Activated T-helper 1 cell treated with anti-CD3 and anti-CD28 coated beads, Interleukin-12 subunit alpha, Interleukin-12 subunit beta, Interleukin-2, Interleukin-4 antibody, amounts not matched to agents 30 ng/mL and 10 ng/mL and 1 ng/mL, durations not matched to agents 14 hours and 24 hours and 36 hours (primary cell): ENCODE results near the gene PPP2R3C. TPM values are rescaled to one million over a fixed set of nuclear protein-coding genes. Genes with fewer than 3 reads are reported as not detected.
A peak's percentile ranks its signal among the peaks of the same experiment; 100 is the strongest.
"Not testable (repeated sequence)": the region's sequence is repeated elsewhere in the genome, so short reads cannot be mapped to it uniquely, and the experiment has no call there.

Experiments
- DNase-seq: peaks from one replicate; pipeline ENCODE4 v3.0.0; 2021; ENCODE audit warnings: low spot score
- H3K27ac Mint-ChIP-seq: one replicate; pipeline ENCODE4 v1.8.0; 2021; ENCODE audit warnings: mild to moderate bottlenecking, mixed read lengths
- H3K27me3 Mint-ChIP-seq: one replicate; pipeline ENCODE4 v1.8.0; 2022; ENCODE audit warnings: mild to moderate bottlenecking, moderate library complexity, mixed read lengths; ENCODE audit not compliant: insufficient read depth
- H3K36me3 Mint-ChIP-seq: one replicate; pipeline ENCODE4 v1.8.0; 2021; ENCODE audit warnings: low read depth, mixed read lengths
- H3K4me1 Mint-ChIP-seq: one replicate; pipeline ENCODE4 v1.8.0; 2021; ENCODE audit warnings: low read depth, mixed read lengths
- H3K4me3 Mint-ChIP-seq: one replicate; pipeline ENCODE4 v1.8.0; 2021; ENCODE audit warnings: mild to moderate bottlenecking, moderate library complexity, mixed read lengths
- H3K9me3 Mint-ChIP-seq: one replicate; pipeline ENCODE4 v1.8.0; 2021; ENCODE audit warnings: mixed read lengths
- intact Hi-C: fragments of 100-400 bp; cut with micrococcal nuclease; formaldehyde crosslinking; loops from one replicate; pipeline ENCODE4 v1.15.1; 2024
- total RNA-seq: library from RNA; stranded (reverse); gene quantifications from 2 replicates; pipeline ENCODE4 v1.2.3, GENCODE V29; 2022

The PPP2R3C gene
- total RNA-seq: 48.2 and 52.4 TPM in 2 replicates

DNA sequence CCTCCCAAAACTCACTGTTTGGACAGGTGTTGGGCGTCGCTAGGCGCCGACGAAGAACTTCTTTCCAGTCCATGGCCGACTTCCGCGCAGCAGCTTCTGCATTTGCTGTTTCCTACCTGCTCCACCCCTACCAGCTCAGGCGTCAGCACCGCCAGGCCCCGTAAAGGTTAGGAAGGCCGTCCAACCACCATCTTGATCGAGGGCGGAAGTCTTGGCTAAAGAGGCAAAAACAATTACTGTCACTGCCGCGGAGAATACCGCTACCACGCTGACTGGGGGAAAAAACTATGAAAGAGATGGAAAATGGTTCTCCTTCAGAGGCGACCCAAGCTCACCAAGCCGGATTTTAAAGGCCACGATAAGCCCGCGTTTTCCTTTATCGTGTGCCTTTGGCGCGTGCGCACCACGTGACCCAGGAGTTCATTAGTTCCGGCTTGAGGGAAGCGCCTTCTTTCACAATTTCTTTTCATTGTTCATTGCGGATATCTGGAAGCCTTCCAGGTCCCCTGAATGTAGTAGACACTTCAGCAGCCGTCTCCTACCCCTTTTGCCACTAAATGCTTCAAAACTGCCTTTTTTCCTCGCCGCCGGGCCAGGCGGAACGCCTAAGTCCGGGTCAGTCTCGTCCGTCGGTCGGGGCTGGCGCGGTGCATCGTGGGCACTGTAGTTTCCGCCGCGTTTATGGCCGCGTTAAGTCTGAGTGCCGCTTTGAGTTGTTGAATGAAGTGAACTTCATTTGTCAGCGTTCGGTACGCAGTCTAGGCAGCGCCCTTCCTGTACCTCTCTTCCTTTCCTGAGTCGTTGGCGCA is at the start of gene PPP2R3C, which contains the start of gene PRORP:
TSS of gene PPP2R3C (minus strand) at position 104 of the 809 bp plus-strand sequence. CDS start at position 73, 31 bp downstream.
TSS of gene PRORP (plus strand) at position 666 of the 809 bp plus-strand sequence. CDS start 694 bp downstream, outside the sequence.
- Mint-ChIP-seq H3K9me3 (no peaks in the 10 kb centered on the region), H3K27me3 (no peaks in the 10 kb centered on the region), H3K36me3 (peaks cover 31% of the 10 kb centered on the region), H3K27ac (peak within 1 kb of the TSS; percentile 100), H3K4me3 (peak within 1 kb of the TSS; percentile 97), H3K4me1 (peaks cover 61% of the 10 kb centered on the region)
- intact Hi-C loops: loop anchor here (1.0 to 10.0 kb wide), 15 partner anchors 19 to 1203 kb away; partner anchors contain the start of genes BRMS1L, FAM177A1, INSM2 and MBIP
- peak; percentile 88 for DNase-seq

DNA sequence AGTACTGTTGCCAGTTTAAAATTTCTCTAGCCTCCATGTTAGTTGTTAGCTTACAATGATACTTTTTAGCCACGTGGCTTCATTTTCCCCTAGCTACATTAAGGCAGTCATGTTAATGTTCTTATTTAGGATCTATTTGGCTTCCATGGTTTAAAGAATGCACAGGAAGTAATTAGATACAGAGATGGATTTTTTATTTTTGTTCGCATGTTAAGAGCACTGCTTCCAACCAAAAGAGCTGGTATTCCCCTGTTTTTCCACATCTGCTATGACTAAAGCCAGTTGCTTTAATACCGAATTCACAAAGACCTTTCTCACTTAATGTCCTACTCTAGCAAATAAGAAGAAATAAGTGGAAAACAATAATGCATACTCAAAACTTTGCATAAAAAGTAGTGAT is 45.7 kb upstream of the PPP2R3C start:
- no peak for DNase-seq
- Mint-ChIP-seq H3K36me3 (peaks cover 33% of the 10 kb centered on the region), H3K9me3 (no peaks in the 10 kb centered on the region), H3K27me3 (no peaks in the 10 kb centered on the region), H3K4me3 (no peak overlapping the region), H3K4me1 (peaks cover 15% of the 10 kb centered on the region), H3K27ac (no peak overlapping the region)
- intact Hi-C loops: no loop called here

DNA sequence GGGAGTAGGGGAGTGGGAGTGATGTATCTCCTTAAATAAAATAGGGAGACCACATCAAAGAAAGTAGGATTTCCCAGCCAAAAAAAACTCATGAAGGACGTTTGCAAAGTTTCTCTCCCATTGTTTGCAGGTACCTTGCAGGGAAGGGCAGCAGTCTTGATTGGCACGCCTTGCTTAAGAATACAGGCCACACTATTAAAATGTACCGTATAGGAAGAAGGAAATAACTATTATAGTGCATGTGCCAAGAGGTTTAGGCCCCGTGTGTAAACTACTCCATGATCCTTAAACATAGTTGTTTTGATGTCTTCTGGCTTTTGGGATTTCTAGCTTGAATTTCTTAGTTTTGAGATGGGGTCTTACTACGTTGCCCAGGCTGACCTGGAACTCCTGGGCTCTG is 43.1 kb upstream of the PPP2R3C start:
- intact Hi-C loops: loop anchor here (5.0 kb wide), 1 partner anchor 152 kb away; no protein-coding TSS in a partner anchor
- Mint-ChIP-seq H3K27ac (no peak overlapping the region), H3K36me3 (peaks cover 20% of the 10 kb centered on the region), H3K27me3 (no peaks in the 10 kb centered on the region), H3K9me3 (no peaks in the 10 kb centered on the region), H3K4me1 (peaks cover 41% of the 10 kb centered on the region), H3K4me3 (no peak overlapping the region)
- DNase-seq: no peak

DNA sequence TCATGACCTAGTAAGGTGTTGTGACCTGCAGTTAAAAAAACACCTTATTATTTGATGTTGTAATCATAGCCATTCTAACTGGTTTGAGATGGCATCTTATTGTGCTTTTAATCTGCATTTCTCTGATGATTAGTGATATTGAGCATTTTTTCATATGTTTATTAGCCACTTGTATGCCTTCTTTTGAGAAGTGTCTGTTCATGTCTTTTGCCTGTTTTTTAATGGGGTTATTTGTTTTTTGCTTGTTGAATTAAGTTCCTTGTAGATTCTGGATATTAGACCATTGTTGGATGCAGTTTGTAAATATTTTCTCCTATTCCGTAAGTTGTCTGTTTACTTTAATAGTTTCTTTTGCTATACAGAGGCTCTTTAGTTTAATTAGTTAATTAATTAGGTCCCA is 41.6 kb upstream of the PPP2R3C start:
- Mint-ChIP-seq H3K36me3 (peaks cover 21% of the 10 kb centered on the region), H3K9me3 (no peaks in the 10 kb centered on the region), H3K27me3 (no peaks in the 10 kb centered on the region), H3K27ac (no peak overlapping the region), H3K4me3 (no peak overlapping the region), H3K4me1 (peaks cover 52% of the 10 kb centered on the region)
- no peak for DNase-seq
- intact Hi-C loops: loop anchor here (5.0 kb wide), 1 partner anchor 154 kb away; no protein-coding TSS in a partner anchor

DNA sequence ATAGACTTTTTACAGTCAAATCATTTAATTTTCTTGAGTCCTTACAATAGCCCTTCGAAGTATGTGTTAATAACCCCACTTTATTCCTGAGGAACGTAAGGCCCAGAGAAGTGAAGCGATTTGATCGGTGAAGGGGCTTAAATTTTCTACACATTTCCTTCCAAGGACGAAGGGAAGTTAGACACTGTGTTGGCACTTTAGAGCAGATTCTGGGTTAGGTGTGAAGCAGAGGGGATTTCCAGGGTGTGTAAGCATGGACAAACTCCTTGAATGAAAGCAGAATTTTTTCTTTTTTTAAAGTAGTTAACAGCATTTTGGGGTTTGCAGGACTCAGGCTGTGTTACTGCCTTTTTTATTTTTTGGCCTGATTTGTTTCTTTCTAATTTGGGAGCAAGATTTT is 39.4 kb upstream of the PPP2R3C start:
- peak; percentile 44 for DNase-seq
- intact Hi-C loops: loop anchor here (1.0 to 5.0 kb wide), 3 partner anchors 43 to 255 kb away; no protein-coding TSS in a partner anchor
- Mint-ChIP-seq H3K9me3 (no peaks in the 10 kb centered on the region), H3K4me1 (peaks cover 57% of the 10 kb centered on the region), H3K27me3 (no peaks in the 10 kb centered on the region), H3K36me3 (peaks cover 21% of the 10 kb centered on the region), H3K27ac (peak overlapping the region; percentile 66), H3K4me3 (peak overlapping the region; percentile 54)

- H3K4me3 Mint-ChIP-seq: peak overlapping the region; percentile 5
- peaks cover 67% of the 10 kb centered on the region for H3K4me1 Mint-ChIP-seq
- peak overlapping the region; percentile 81 for H3K27ac Mint-ChIP-seq
- no peaks in the 10 kb centered on the region for H3K27me3 Mint-ChIP-seq
- no peak for DNase-seq
- intact Hi-C loops: loop anchor here (5.0 kb wide), 1 partner anchor 157 kb away; no protein-coding TSS in a partner anchor
- H3K9me3 Mint-ChIP-seq: no peaks in the 10 kb centered on the region
- H3K36me3 Mint-ChIP-seq: peaks cover 13% of the 10 kb centered on the region
Observed at GRCh38 chr14:35159742-35160409, 38.1 kb upstream of the PPP2R3C start.

GRCh38 chr14:35158951-35159653 is 37.3 kb upstream of the PPP2R3C start:
- no peak for DNase-seq
- Mint-ChIP-seq H3K36me3 (peaks cover 13% of the 10 kb centered on the region), H3K27ac (no peak overlapping the region), H3K27me3 (no peaks in the 10 kb centered on the region), H3K4me3 (no peak overlapping the region), H3K4me1 (peaks cover 75% of the 10 kb centered on the region), H3K9me3 (no peaks in the 10 kb centered on the region)
- intact Hi-C loops: no loop called here

GRCh38 chr14:35158491-35158890 is 36.7 kb upstream of the PPP2R3C start:
- Mint-ChIP-seq H3K4me1 (peaks cover 76% of the 10 kb centered on the region), H3K4me3 (no peak overlapping the region), H3K9me3 (no peaks in the 10 kb centered on the region), H3K27ac (no peak overlapping the region), H3K27me3 (no peaks in the 10 kb centered on the region), H3K36me3 (peaks cover 15% of the 10 kb centered on the region)
- intact Hi-C loops: no loop called here
- DNase-seq: no peak

- H3K4me3 Mint-ChIP-seq: peak overlapping the region; percentile 42
- peaks cover 13% of the 10 kb centered on the region for H3K36me3 Mint-ChIP-seq
- intact Hi-C loops: loop anchor here (2.0 kb wide), 1 partner anchor 33 kb away; the partner anchor contains the start of gene PRORP
- no peaks in the 10 kb centered on the region for H3K9me3 Mint-ChIP-seq
- H3K4me1 Mint-ChIP-seq: peaks cover 54% of the 10 kb centered on the region
- peak overlapping the region; percentile 57 for H3K27ac Mint-ChIP-seq
- DNase-seq: peak; percentile 16
- H3K27me3 Mint-ChIP-seq: no peaks in the 10 kb centered on the region
Observed at GRCh38 chr14:35155962-35156361, 34.2 kb upstream of the PPP2R3C start.

DNA sequence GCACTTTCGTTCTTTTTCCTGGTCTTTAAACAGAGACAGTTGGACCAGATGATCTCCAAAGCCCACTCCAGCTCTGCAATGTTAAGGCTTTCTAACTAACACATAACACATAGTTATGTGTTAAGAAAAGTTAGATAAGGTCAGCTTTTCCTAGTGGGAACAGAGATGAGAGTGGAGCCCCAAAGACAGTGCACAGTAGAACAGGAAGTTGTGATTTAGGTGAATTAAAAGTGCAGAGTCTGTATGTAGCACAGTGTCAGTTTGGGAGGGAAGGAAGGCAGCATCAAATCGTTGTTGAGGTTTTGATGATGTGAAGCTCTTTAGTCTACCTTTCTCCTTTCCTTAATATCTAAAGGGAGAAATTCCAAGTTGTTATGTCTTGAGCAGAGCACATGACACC is 32.2 kb upstream of the PPP2R3C start:
- no peak overlapping the region for H3K27ac Mint-ChIP-seq
- H3K4me3 Mint-ChIP-seq: no peak overlapping the region
- no peaks in the 10 kb centered on the region for H3K9me3 Mint-ChIP-seq
- no peak for DNase-seq
- intact Hi-C loops: no loop called here
- peaks cover 40% of the 10 kb centered on the region for H3K4me1 Mint-ChIP-seq
- H3K27me3 Mint-ChIP-seq: no peaks in the 10 kb centered on the region
- H3K36me3 Mint-ChIP-seq: peaks cover 19% of the 10 kb centered on the region

GRCh38 chr14:35152531-35152930 is 30.7 kb upstream of the PPP2R3C start:
- DNase-seq, H3K4me3 Mint-ChIP-seq, H3K27ac Mint-ChIP-seq, H3K27me3 Mint-ChIP-seq, H3K9me3 Mint-ChIP-seq, intact Hi-C loops: not testable (repeated sequence)
- Mint-ChIP-seq H3K4me1 (peaks cover 38% of the 10 kb centered on the region), H3K36me3 (peaks cover 20% of the 10 kb centered on the region)

GRCh38 chr14:35149239-35149638 is 27.4 kb upstream of the PPP2R3C start:
- intact Hi-C loops: no loop called here
- Mint-ChIP-seq H3K4me1 (peaks cover 20% of the 10 kb centered on the region), H3K36me3 (peaks cover 19% of the 10 kb centered on the region), H3K27ac (no peak overlapping the region), H3K27me3 (no peaks in the 10 kb centered on the region), H3K4me3 (no peak overlapping the region), H3K9me3 (no peaks in the 10 kb centered on the region)
- DNase-seq: no peak
